ENCODE results near the gene ZNF425. TPM values are rescaled to one million over a fixed set of nuclear protein-coding genes. Genes with fewer than 3 reads are reported as not detected.

Gene ZNF425
- total RNA-seq, 5 donors from 2014 or later (not counting 1 experiment from before 2014, with no cell fraction given): 0.28 to 2.7 (median 1.9) TPM

- no peaks in the 10 kb centered on the region for H3K4me1 ChIP-seq (ENCODE audit: control insufficient read depth in 1 of 2, extremely low read depth in 1 of 2, insufficient read depth in 2 of 2, low read length in 2 of 2)
- no peak overlapping the region for H3K4me3 ChIP-seq (ENCODE audit: control insufficient read depth in 1 of 2, extremely low read depth in 1 of 2, low read length in 1 of 2)
- no peak overlapping the region for H3K4me3 Mint-ChIP-seq
- ChIA-PET POLR2A (no interaction called here), CTCF (no interaction called here)
- H3K9me3 ChIP-seq: peaks cover 2% of the 10 kb centered on the region
- peaks cover 3 to 6% of the 10 kb centered on the region in 2 donors for H3K36me3 ChIP-seq (ENCODE audit: control insufficient read depth in 2 of 2, extremely low read depth in 1 of 2, insufficient read depth in 1 of 2, low read length in 1 of 2)
- peaks cover 0 to 10% (median 7%) of the 10 kb centered on the region in 3 donors for H3K9me3 Mint-ChIP-seq
- H3K27me3 Mint-ChIP-seq: no peaks in the 10 kb centered on the region
- peaks cover 31% of the 10 kb centered on the region for H3K36me3 Mint-ChIP-seq
- ATAC-seq (replicated peaks in 1 of 4) (no peak), DNase-seq (no peak)
- H3K27me3 ChIP-seq (replicated peaks in 1 of 2; ENCODE audit: control insufficient read depth in 2 of 2, extremely low read depth in 1 of 2, insufficient read depth in 2 of 2, low read length in 1 of 2): no peaks in the 10 kb centered on the region
- H3K4me1 Mint-ChIP-seq: peaks cover 18 to 26% (median 21%) of the 10 kb centered on the region in 3 donors
- H3K27ac ChIP-seq (ENCODE audit: low read length): no peak overlapping the region
- no peak overlapping the region for H3K27ac Mint-ChIP-seq
- WGBS (ENCODE audit: insufficient coverage): 88% methylated on average over 5 of the region's 6 CpGs
These were observed 44.2 kb downstream of the ZNF425 start for GRCh38 chr7:149081914-149082313.

- Histone ChIP-seq H3K9me3 (no peaks in the 10 kb centered on the region), H3K27ac (ENCODE audit: low read length) (no peak overlapping the region), H3K4me1 (ENCODE audit: control insufficient read depth in 1 of 2, extremely low read depth in 1 of 2, insufficient read depth in 2 of 2, low read length in 2 of 2) (no peaks in the 10 kb centered on the region), H3K27me3 (replicated peaks in 1 of 2; ENCODE audit: control insufficient read depth in 2 of 2, extremely low read depth in 1 of 2, insufficient read depth in 2 of 2, low read length in 1 of 2) (no peaks in the 10 kb centered on the region), H3K4me3 (ENCODE audit: control insufficient read depth in 1 of 2, extremely low read depth in 1 of 2, low read length in 1 of 2) (no peak overlapping the region), H3K36me3 (ENCODE audit: control insufficient read depth in 2 of 2, extremely low read depth in 1 of 2, insufficient read depth in 1 of 2, low read length in 1 of 2) (peaks cover 3 to 20% of the 10 kb centered on the region in 2 donors)
- Mint-ChIP-seq H3K36me3 (peaks cover 25% of the 10 kb centered on the region), H3K4me1 (peaks cover 6 to 22% (median 19%) of the 10 kb centered on the region in 3 donors), H3K4me3 (no peak overlapping the region), H3K27me3 (no peaks in the 10 kb centered on the region), H3K9me3 (no peaks in the 10 kb centered on the region), H3K27ac (no peak overlapping the region)
- 97% methylated on average over 3 of the region's 9 CpGs for WGBS (ENCODE audit: insufficient coverage)
- POLR2A ChIA-PET: no interaction called here
- DNase-seq: no peak
- no peak for ATAC-seq (replicated peaks in 1 of 4)
- CTCF ChIA-PET: no interaction called here
These were observed 48.5 kb downstream of the ZNF425 start for GRCh38 chr7:149077594-149077993.

GRCh38 chr7:149075286-149075685 is 50.8 kb downstream of the ZNF425 start:
- H3K4me3 ChIP-seq (ENCODE audit: control insufficient read depth in 1 of 2, extremely low read depth in 1 of 2, low read length in 1 of 2): no peak overlapping the region
- Mint-ChIP-seq H3K4me3 (no peak overlapping the region), H3K4me1 (peaks cover 0 to 16% (median 9%) of the 10 kb centered on the region in 3 donors), H3K36me3 (peaks cover 22% of the 10 kb centered on the region), H3K27ac (peak overlapping the region in 1 of 2 donors; percentile 58), H3K27me3 (no peaks in the 10 kb centered on the region), H3K9me3 (no peaks in the 10 kb centered on the region)
- H3K27me3 ChIP-seq (replicated peaks in 1 of 2; ENCODE audit: control insufficient read depth in 2 of 2, extremely low read depth in 1 of 2, insufficient read depth in 2 of 2, low read length in 1 of 2): no peaks in the 10 kb centered on the region
- H3K36me3 ChIP-seq (ENCODE audit: control insufficient read depth in 2 of 2, extremely low read depth in 1 of 2, insufficient read depth in 1 of 2, low read length in 1 of 2): peaks cover 8 to 43% of the 10 kb centered on the region in 2 donors
- DNase-seq (no peak), ATAC-seq (replicated peaks in 1 of 4) (no peak)
- no CpG with 5 or more reads among the region's 2 CpGs for WGBS (ENCODE audit: insufficient coverage)
- no peak overlapping the region for H3K27ac ChIP-seq (ENCODE audit: low read length)
- CTCF ChIA-PET: interaction anchor here in 1 of 2 donors (0.6 kb wide), 1 partner anchor 665 kb away, joined by 8 read pairs; no protein-coding TSS in a partner anchor
- peaks cover 0 to 10% of the 10 kb centered on the region in 2 experiments for H3K4me1 ChIP-seq (ENCODE audit: control insufficient read depth in 1 of 2, extremely low read depth in 1 of 2, insufficient read depth in 2 of 2, low read length in 2 of 2)
- POLR2A ChIA-PET: no interaction called here
- H3K9me3 ChIP-seq: no peaks in the 10 kb centered on the region

- Mint-ChIP-seq H3K27ac (peak overlapping the region; percentile 24 to 58), H3K36me3 (peaks cover 20% of the 10 kb centered on the region), H3K4me3 (no peak overlapping the region), H3K4me1 (peaks cover 0 to 15% (median 8%) of the 10 kb centered on the region in 3 donors), H3K27me3 (no peaks in the 10 kb centered on the region), H3K9me3 (no peaks in the 10 kb centered on the region)
- no peaks in the 10 kb centered on the region for H3K9me3 ChIP-seq
- ATAC-seq (replicated peaks in 1 of 4) (no peak), DNase-seq (no peak)
- CTCF ChIA-PET: no interaction called here
- no peaks in the 10 kb centered on the region for H3K27me3 ChIP-seq (replicated peaks in 1 of 2; ENCODE audit: control insufficient read depth in 2 of 2, extremely low read depth in 1 of 2, insufficient read depth in 2 of 2, low read length in 1 of 2)
- H3K4me3 ChIP-seq (ENCODE audit: control insufficient read depth in 1 of 2, extremely low read depth in 1 of 2, low read length in 1 of 2): no peak overlapping the region
- H3K36me3 ChIP-seq (ENCODE audit: control insufficient read depth in 2 of 2, extremely low read depth in 1 of 2, insufficient read depth in 1 of 2, low read length in 1 of 2): peaks cover 8 to 44% of the 10 kb centered on the region in 2 donors
- no peak overlapping the region for H3K27ac ChIP-seq (ENCODE audit: low read length)
- POLR2A ChIA-PET: no interaction called here
- no CpG with 5 or more reads among the region's 3 CpGs for WGBS (ENCODE audit: insufficient coverage)
- peaks cover 0 to 10% of the 10 kb centered on the region in 2 experiments for H3K4me1 ChIP-seq (ENCODE audit: control insufficient read depth in 1 of 2, extremely low read depth in 1 of 2, insufficient read depth in 2 of 2, low read length in 2 of 2)
These were observed 51.8 kb downstream of the ZNF425 start for GRCh38 chr7:149074116-149074885.

- ChIA-PET POLR2A (no interaction called here), CTCF (interaction anchor here in 1 of 2 donors (1.3 kb wide), 1 partner anchor 89 kb away, joined by 6 read pairs; no protein-coding TSS in a partner anchor)
- Histone ChIP-seq H3K4me1 (ENCODE audit: control insufficient read depth in 1 of 2, extremely low read depth in 1 of 2, insufficient read depth in 2 of 2, low read length in 2 of 2) (peaks cover 0 to 10% of the 10 kb centered on the region in 2 experiments), H3K4me3 (ENCODE audit: control insufficient read depth in 1 of 2, extremely low read depth in 1 of 2, low read length in 1 of 2) (no peak overlapping the region), H3K27me3 (replicated peaks in 1 of 2; ENCODE audit: control insufficient read depth in 2 of 2, extremely low read depth in 1 of 2, insufficient read depth in 2 of 2, low read length in 1 of 2) (no peaks in the 10 kb centered on the region), H3K9me3 (no peaks in the 10 kb centered on the region), H3K36me3 (ENCODE audit: control insufficient read depth in 2 of 2, extremely low read depth in 1 of 2, insufficient read depth in 1 of 2, low read length in 1 of 2) (peaks cover 8 to 44% of the 10 kb centered on the region in 2 donors), H3K27ac (ENCODE audit: low read length) (peak overlapping the region; percentile 60)
- no peak for DNase-seq
- Mint-ChIP-seq H3K9me3 (no peaks in the 10 kb centered on the region), H3K27ac (peak overlapping the region; percentile 23 to 78), H3K27me3 (no peaks in the 10 kb centered on the region), H3K4me3 (no peak overlapping the region), H3K36me3 (peaks cover 23% of the 10 kb centered on the region), H3K4me1 (peaks cover 4 to 16% (median 8%) of the 10 kb centered on the region in 3 donors)
- WGBS (ENCODE audit: insufficient coverage): 100% methylated on average over 3 of the region's 4 CpGs
- no peak for ATAC-seq (replicated peaks in 1 of 4)
These were observed 53.7 kb downstream of the ZNF425 start for GRCh38 chr7:149072438-149072775.

- POLR2A ChIA-PET: no interaction called here
- Mint-ChIP-seq H3K36me3 (peaks cover 19% of the 10 kb centered on the region), H3K4me1 (peaks cover 4 to 16% (median 8%) of the 10 kb centered on the region in 3 donors)
These were observed 54.3 kb downstream of the ZNF425 start for GRCh38 chr7:149071641-149072437.

More at GRCh38 chr7:149071641-149072437, 54.3 kb downstream of the ZNF425 start:
- DNase-seq (peak in 34 of 35 experiments; percentile 8 to 69 (median 42)), ATAC-seq (replicated peaks in 1 of 4) (peak; percentile 70 to 87 (median 78))
- CTCF ChIA-PET: interaction anchor here in 1 of 2 donors (1.3 kb wide), 1 partner anchor 89 kb away, joined by 6 read pairs; no protein-coding TSS in a partner anchor
- Histone ChIP-seq H3K9me3 (no peaks in the 10 kb centered on the region), H3K4me3 (ENCODE audit: control insufficient read depth in 1 of 2, extremely low read depth in 1 of 2, low read length in 1 of 2) (peak overlapping the region in 1 of 2 donors; percentile 21), H3K4me1 (ENCODE audit: control insufficient read depth in 1 of 2, extremely low read depth in 1 of 2, insufficient read depth in 2 of 2, low read length in 2 of 2) (peaks cover 0 to 10% of the 10 kb centered on the region in 2 experiments), H3K27ac (ENCODE audit: low read length) (peak overlapping the region; percentile 60), H3K36me3 (ENCODE audit: control insufficient read depth in 2 of 2, extremely low read depth in 1 of 2, insufficient read depth in 1 of 2, low read length in 1 of 2) (peaks cover 8 to 41% of the 10 kb centered on the region in 2 donors), H3K27me3 (replicated peaks in 1 of 2; ENCODE audit: control insufficient read depth in 2 of 2, extremely low read depth in 1 of 2, insufficient read depth in 2 of 2, low read length in 1 of 2) (no peaks in the 10 kb centered on the region)
- 86% methylated on average over 45 of the region's 46 CpGs for WGBS (ENCODE audit: insufficient coverage)
- Mint-ChIP-seq H3K27me3 (no peaks in the 10 kb centered on the region), H3K9me3 (no peaks in the 10 kb centered on the region), H3K27ac (peak overlapping the region; percentile 66 to 78), H3K4me3 (peak overlapping the region in 2 of 3 donors; percentile 9 to 34)
